GM21381 (cell line): ENCODE data around the gene CENPB.
"Not testable (repeated sequence)": the region's sequence is repeated elsewhere in the genome, so short reads cannot be mapped to it uniquely, and the experiment has no call there.

ENCODE experiments used
- ATAC-seq: cut with Tn5 transposase; IDR thresholded peaks from one replicate; pipeline ENCODE4 v1.9.1; 2021; ENCODE audit warnings: mild to moderate bottlenecking, moderate library complexity; ENCODE audit not compliant: unreplicated experiment

Gene CENPB

DNA sequence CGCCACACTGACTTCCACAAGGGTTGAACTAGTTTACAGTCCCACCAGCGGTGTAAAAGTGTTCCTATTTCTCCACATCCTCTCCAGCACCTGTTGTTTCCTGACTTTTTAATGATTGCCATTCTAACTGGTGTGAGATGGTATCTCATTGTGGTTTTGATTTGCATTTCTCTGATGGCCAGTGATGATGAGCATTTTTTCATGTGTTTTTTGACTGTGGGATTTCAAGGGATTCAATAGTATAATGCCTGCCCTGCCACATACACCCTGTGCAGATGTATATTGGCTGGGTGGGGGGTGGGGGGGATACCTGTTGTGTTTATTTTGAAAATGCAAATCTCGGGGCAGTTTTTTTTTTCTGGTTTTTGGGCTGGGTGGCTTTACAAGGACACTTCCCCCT lies 7.6 kb upstream of the CENPB start:
- ATAC-seq: not testable (repeated sequence)

DNA sequence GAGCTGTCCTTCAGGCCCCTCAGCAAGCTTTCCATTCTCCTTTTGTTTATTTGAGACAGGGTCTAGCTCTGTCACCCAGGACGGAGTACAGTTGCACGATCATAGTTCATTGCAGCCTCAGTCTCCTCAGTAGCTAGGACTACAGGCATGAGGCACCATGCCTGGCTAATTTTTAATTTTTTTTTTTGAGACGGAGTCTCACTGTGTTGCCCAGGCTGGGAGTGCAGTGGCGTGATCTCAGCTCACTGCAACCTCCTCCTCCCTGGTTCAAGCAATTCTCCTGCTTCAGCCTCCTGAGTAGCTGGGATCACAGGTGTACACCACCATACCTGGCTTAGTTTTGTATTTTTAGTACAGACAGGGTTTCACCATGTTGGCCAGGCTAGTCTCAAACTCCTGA lies 2.7 kb upstream of the CENPB start:
- ATAC-seq: not testable (repeated sequence)

DNA sequence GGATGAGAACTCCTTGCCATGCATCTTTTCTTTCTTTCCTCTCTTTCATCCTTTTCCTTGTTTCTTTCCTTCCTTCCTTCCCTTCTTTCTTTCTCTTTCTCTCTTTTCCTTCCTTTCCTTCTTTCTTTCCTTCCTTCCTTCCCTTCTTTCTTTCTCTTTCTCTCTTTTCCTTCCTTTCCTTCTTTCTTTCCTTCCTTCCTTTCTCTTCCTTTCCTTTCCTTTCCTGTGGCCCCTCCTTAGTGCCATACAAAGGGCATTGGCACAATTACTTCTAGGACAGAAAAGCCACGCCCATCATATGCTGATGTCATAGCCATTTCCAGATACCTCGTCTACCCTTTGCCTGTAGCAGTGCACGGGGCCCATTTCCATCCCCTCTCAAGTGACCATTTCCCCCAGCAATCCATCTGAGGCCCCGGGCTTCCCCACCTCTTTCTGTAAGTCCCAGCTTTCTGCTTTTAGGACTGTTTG lies 2.2 kb upstream of the CENPB start:
- ATAC-seq: no peak

DNA sequence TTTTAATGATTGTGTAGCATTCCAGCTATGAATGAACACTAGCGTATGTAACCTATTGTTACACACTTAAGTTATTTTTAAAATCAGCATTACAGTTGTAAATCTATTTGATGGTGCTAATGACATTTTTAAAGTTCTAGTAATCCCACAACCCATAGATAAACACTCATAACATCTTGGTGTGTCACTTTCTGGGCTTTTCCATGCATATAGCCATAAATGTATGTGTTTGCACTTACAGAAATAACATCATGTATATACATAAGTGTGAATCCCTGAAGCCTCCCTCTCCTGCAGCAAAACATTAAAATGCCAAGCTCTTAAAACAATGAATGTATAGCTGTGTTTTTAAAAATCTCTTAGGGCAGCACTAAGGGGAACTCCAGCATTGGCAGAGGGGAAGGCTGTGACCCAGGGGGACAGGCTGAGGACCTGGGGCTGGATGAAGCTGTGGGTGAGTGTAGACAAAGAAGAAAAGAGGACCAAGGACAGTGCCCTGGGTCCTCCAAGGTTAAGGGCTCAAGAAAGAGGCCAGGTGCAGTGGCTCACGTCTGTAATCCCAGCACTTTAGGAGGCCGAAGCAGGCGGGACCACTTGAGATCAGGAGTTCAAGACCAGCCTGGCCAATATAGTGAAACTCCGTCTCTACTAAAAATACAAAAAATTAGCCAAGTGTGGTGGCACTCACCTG lies 929 bp upstream of the CENPB start:
- no peak for ATAC-seq

DNA sequence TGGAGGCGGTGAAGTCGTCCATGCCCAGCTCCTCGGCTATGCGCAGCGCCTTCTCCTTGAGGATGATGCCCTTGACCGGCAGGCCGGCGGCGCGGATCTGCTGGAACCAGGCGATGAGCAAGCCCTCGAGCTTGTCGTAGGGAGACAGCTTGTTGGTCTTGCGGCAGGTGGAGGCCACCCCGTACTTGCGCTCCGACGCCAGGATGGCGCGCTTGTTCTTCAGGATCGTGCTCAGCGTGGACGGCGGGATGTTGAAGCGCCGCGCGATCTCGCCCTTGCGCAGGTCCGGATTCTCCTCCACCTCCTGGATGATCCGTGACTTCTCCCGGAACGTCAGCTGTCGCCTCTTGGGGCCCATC lies 435 bp downstream of the CENPB start:
- ATAC-seq: no peak

DNA sequence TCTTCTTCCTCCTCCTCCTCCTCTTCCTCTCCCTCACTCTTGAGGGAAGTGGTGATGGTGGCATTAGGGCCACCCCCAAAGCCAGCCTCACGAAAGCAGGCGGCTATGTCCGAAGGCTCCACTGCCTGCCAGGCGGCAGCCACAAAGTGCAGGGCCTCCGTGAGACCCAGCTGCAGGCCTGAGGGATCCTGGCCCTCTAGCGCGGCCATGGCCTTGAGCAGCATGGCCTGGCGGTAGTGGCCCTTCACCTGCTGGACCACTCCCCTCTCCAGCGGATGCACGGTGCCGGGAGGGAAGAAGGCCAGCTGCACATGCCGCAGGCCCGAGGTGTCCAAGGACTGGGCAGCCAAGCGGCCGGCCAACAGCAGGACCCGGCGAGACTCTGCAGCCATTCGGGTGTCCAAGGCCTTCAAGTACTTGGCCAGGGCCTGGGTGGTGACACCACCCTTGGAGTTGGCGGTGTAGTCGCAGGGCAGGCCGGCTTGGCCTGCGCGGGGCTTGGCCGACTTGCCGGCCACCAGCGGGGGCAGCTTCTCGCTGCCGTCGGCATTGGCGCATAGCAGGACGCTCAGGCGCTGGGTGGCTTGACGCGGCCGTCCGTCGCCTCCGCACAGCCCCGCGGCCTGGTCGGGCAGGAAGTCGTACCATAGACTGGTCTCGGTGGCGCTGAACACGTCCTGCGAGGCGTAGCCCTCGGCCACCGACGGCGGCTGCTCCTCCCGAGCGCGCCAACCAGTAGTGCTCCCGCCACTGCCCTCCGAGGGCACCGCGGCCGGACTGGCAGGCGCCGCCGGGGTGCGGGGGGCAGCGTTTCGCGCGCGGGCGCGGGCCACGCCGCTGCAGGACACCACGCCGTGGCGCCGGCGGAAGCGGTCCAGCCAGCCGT lies 1.1 kb downstream of the CENPB start:
- no peak for ATAC-seq

DNA sequence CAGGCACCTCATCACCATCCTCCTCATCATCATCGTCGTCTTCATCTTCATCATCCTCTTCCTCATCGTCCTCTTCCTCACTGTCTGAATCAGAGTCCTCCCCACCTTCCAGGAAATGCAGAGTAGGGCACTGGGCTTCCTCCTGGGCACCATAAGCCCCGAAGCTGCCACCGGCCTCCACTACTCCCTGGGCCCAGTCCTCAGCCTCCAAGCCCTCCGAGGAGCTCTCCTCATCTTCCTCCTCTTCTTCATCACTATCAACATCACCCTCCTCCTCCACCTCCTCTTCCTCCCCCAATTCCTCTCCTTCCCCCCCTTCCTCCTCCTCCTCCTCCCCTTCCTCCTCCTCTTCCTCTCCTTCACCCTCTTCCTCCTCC lies 1.7 kb downstream of the CENPB start:
- no peak for ATAC-seq

DNA sequence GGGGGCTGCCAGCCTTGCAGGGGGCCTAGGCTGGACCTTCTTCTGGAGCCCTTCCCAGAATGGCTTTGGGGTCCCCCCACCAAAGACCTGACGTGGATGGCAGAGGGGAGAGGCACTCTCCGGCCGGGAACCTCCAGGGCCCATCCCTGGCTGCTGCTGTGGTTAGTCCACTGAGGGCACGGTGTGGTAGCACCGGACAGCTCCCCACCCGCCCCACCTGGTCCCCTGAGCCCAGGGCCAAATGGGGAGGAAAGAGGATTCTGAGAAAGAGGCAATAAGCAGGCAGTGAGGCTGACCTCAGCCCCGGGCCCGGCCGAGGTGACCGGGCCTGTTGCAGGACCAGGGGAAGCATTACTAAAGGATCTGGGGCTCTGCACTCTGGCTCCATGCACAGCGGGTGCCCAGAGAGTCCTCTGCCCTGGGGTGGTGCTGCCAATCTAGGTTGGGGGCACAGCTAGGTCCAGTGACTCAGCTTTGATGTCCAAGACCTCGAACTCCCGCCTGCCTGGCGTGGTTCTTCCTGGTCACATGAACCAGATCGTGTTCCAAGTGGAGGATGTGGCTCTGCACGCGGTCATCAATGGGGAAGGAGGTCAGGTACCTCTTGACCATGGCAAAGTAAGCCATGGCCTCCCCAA lies 2.2 kb downstream of the CENPB start:
- no peak for ATAC-seq

DNA sequence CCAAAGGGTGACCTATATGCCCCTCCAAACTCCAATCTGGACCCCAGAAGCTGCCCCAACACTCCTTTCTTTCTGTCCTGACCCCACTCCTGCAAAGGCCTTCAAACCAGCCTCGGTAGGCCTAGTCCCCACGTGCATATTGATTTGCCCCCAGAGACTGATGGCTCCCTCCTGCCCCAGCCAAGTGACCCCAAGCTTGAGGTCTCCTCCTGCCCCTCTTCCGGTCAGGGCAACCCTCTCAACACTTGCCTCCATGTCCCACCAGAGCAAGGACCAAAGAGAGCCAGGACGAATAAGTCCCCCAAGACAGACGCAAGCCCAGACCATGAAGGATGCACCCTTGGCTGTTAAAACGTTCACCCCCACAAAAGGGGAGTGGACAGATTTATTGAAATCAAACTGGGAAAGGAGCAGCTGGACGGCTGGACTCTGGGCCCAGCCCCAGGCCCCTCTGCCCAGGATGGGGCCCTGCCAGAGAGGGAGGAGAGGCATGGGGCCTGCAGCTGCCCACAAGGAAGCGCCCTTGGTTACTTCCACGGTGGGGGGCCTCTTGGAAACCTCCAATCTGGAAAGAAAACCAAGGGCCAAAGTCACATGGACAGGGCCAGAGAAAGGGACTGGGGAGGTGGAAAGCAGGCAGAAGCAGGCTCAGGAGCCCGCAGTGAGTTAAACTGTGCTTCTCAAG lies 2.9 kb downstream of the CENPB start:
- ATAC-seq: no peak

DNA sequence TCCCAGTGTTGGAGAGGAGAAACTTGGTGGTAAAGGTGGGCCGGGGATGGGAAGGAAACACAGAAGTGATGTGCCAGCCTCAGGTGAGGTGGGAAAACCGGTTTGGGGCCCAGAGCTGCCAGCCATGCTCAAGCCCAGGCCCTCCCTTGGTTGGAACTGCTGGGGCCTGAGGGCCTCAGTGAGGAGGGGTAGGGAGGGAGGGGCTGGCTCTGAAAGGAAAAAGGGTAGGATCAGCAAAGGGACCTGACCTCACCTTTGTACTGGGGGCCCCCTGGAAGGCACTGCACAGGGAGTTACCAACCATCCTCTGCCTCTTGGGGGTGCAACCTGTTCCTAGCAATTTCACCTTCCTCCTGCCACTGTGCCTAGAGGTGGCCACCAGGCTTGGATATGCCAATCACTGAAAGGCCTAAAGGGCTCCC lies 3.5 kb downstream of the CENPB start:
- no peak for ATAC-seq

DNA sequence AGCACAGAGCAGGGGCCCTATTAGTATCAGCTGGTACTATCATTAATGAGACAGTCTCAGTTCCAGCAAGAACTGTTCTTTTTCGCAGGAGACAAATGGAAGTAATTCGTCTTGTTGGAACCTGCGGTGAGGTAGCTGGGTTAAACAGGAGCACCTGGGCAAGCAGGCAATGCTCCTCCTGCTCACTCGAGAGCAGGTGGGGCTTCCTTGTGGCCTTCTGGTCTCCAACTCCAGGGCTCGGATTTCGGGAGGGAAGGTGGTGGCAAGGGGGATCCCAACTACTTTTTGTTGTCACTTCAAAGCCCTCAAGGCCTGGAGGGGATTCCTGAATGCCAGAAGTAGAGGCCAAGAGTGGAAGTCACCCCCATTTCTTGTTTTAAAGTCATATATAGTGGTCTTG lies 3.9 kb downstream of the CENPB start:
- ATAC-seq: no peak

DNA sequence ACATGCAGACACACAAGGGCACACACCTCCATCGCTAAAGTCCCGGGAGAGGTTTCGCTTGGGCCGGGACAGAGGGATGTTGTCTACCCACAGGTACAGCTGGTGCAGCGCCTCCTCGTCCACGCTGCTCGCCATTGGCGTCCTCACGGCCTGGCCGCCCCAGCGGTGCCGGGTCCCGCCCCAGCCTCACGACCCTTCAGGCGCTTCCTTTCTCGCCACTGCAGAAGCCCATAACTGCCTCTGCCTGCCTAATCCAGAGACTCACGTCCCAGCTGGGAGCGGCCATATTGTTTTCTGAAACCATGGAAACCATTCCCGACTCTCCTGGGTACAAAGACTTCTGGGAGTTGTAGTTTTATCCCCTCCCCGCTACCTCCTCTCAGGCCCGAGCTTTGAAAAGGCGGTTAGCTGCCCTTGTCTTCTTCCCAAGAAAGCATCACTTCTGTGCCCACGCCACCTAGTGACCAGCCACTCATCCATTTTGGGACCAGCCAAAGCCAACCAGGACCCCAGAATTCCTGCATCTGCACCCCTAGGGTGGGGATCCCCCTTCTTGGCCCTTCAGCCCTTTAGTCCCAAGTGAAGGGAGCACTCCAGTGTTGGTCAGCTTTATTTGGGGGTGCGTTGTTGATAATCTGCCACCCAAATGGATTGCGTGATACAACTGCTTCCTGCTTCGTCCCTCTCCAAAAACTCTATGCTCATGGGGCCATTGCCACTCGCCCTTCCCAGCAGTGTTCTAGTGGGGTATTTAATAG lies 5.2 kb downstream of the CENPB start, which contains the start of gene SPEF1:
Gene SPEF1, minus strand, starts transcription at position 296 of the 758 bp plus-strand sequence. Its CDS starts 161 bp downstream, at position 135.
- ATAC-seq: peak; percentile 61

DNA sequence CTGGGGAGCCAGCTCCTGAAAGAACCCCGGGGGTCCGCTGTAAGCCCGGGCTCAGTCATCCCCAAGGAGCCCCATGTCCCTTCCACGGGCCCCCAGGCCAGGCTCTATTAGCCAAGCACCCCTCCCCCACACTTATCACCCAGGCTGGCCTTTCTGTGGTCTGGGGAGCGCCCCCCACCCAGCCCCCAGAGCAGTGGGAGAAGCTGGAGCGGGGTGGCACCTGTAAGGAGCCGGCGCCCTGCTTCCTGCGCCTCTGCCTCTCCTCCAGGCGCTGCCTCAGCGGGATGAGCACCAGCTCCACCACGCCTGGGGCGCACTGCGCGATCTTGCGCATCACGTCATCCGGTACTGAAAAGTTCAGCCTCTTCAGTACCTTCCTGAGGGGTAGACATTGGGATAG lies 7.6 kb downstream of the CENPB start:
- ATAC-seq: no peak

DNA sequence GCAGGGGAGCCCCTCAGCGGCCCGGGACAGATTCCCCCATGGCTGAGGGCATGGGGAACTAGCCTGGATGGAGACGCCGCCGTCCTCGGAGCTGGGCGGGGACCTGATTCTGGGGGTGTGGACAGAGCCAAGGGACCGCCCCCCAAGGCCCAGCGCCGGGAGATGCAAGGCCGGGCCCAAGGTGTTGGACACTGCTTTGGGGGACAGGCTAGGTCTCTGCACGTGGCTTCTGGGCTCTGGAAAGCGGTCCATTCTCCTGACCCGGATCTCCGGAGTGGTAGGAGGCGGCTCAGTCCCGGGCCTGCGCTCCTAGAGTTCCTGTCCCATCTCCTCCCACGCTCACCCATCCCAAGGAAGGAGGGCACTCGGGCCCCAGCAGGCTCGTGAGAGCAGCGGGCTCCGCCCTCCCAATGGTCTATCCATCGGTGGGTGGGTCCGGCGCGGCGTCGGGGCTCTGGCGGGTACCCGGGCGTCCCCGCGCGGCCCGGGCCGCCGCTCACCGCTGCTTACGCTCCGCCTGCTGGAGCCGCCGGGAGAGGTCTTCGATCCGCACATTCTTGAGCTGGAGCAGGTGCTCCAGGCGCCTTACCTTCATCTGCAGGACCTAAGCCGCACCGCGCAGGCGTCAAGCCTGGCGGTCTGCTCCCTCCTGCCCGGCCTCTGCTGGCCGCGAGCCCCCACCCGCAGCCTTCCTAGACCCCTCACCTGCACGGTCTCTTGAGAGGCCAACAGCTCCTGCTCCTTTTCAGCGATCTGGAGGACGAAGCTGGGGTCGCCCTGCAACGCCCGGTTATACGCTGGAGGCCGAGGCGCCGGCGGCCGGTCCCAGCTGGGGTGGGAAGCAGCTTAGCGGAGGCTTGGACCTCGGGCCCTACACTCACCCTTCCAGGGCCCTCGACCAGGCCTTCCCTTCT lies 8.6 kb downstream of the CENPB start:
- ATAC-seq: no peak

DNA sequence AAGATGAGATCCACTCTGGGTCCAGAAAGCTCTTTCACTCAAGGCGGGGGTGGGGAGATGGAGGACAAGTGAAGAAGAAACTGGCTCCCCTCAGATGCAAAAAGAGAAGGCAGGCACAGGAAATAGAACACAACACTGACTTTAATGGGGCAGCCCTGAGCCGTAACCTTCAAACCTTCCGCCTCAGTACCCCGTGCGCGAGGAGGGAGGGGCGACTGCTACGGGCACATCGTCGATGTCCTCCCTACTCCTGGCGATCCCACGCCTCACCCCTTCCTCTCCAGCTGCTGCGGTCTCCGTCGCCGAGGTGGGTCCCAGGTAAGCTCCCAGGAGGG lies 9.2 kb downstream of the CENPB start:
- no peak for ATAC-seq

DNA sequence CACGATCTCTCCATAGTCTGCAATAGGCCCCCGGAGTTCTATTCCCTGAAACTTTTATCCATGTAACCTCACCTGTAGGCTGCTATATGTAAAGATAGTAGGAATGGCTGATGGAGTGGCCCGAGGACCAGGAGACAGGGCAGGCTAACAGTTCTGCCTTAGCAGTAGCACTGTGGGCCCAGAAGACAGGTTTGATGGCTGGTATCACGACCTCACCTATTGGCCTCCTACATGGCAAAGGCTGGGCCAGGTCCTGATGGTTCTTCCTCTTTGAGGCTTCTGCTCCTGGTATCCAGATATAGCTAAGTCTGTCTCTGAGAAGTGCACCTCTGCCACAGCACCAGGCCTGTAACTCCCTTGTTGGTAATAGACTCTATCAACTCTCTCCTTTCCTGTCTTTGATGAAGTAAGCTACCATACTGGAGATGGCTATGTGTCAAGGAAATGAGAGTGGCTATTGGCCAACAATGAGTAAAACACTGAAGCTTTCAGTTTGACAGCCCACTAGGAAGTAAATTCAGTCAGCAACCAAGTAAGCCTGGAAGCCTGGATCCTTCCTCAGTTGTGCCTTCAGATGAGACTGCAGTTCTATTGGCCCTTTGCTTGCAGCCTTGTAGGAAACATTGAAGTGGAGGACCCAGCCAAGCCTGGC lies 11.0 kb downstream of the CENPB start:
- ATAC-seq: no peak

DNA sequence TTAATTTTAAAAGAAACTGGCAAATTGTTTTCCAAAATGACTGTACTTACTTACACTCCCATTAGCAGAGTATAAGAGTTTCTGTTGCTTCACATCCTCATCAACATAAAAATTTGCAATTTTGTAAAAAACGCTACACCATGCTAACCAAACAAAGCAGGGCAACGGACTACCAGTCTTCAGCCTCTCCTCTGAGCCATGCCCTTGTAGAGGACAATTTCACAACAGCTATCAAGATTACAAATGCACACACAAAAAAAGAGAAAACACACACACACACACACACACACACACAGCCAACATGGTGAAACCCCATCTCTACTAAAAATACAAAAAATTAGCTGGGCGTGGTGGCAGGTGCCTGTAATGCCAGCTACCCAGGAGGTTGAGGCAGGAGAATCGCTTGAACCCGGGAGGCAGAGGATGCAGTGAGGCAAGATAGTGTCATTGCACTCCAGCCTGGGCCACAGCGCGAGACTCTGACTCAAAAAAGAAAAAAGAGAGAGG lies 14.9 kb downstream of the CENPB start:
- no peak for ATAC-seq

DNA sequence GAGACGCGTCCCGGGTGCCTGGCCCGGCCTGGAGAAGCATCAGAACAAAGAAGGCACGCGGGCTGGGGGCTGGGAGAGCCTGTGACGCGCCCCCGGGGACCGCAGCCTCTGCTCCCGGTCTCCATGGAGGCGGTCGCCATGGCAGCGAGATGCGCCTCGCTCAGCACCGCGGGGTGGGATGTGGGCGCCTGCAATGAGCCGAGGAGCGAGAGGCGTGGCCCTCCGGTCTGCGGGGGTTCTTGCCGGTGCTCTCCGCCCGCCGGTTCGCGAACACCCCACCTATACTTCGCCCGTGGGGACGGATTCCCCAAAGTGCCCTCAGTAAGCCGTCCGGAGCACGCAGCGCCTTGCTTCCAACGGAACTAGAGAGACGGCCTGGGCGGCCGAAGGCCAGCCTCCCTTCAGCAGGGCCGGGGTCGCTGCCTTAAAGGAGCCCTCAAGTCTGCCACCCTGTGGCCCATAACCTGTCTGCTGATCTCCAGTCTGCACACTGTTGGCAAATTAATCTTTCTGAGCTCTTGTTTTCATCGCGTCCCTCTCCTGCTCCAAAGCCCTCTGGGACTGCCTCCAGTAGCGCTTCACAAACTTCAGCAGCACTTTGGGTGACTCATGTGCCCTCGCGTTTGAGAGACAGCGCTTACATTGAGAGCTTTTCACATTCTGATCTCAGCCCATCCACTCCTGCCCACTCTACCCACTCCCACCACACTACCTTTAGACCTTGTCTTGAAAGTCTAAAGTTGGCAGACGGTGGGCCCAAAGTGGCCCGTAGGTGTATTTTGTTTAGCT lies 18.0 kb downstream of the CENPB start:
- peak; percentile 31 for ATAC-seq
